ENCODE measurements around the gene SSNA1.

The SSNA1 gene

GRCh38 chr9:137222190-137223077 lies 34.0 kb downstream of the SSNA1 start, which contains the start of gene RNF208:
Gene RNF208, minus strand, starts transcription at chr9:137222240. Its CDS starts 1,028 bp downstream, at chr9:137221212.
- no peak for DNase-seq

- peak; percentile 91 for DNase-seq
Observed at GRCh38 chr9:137223078-137223970, 34.8 kb downstream of the SSNA1 start.

- no peak for DNase-seq
Observed at GRCh38 chr9:137224830-137225694, 36.6 kb downstream of the SSNA1 start, which contains the start of gene CYSRT1. Gene CYSRT1, plus strand, starts transcription at chr9:137225174. Its CDS starts 448 bp downstream, at chr9:137225622.

GRCh38 chr9:137225699-137226331 lies 37.3 kb downstream of the SSNA1 start:
- no peak for DNase-seq

- no peak for DNase-seq
Observed at GRCh38 chr9:137226338-137227053, 38.0 kb downstream of the SSNA1 start.

GRCh38 chr9:137227054-137227852 lies 38.8 kb downstream of the SSNA1 start, which contains the start of gene RNF224:
Gene RNF224, plus strand, starts transcription at chr9:137227502. Its CDS starts 834 bp downstream, at chr9:137228336.
- peak; percentile 35 for DNase-seq

- no peak for DNase-seq
Observed at GRCh38 chr9:137227853-137228505, 39.5 kb downstream of the SSNA1 start.

- no peak for DNase-seq
Observed at GRCh38 chr9:137228506-137228967, 40.1 kb downstream of the SSNA1 start.

- DNase-seq, result no peak
Observed at GRCh38 chr9:137228968-137229896, 40.8 kb downstream of the SSNA1 start.

GRCh38 chr9:137229903-137230704 lies 41.6 kb downstream of the SSNA1 start:
- no peak for DNase-seq

GRCh38 chr9:137230705-137231371 lies 42.4 kb downstream of the SSNA1 start, which contains the start of gene SLC34A3:
Gene SLC34A3, plus strand, starts transcription at chr9:137230901. Its CDS starts 802 bp downstream, at chr9:137231703.
- DNase-seq, result no peak

- no peak for DNase-seq
Observed at GRCh38 chr9:137231372-137232039, 43.0 kb downstream of the SSNA1 start.

- DNase-seq, result no peak
Observed at GRCh38 chr9:137232101-137232500, 43.6 kb downstream of the SSNA1 start.

GRCh38 chr9:137232510-137232909 lies 44.0 kb downstream of the SSNA1 start:
- DNase-seq, result no peak

- DNase-seq, result no peak
Observed at GRCh38 chr9:137233143-137233980, 44.9 kb downstream of the SSNA1 start.
